Tibial nerve (tissue), 4 donors: ENCODE results near the gene MDP1. TPM values are rescaled to one million over a fixed set of nuclear protein-coding genes. Genes with fewer than 3 reads are reported as not detected.

Source experiments
- DNase-seq, 2 donors: peaks; one replicate each; pipeline ENCODE4 v3.0.0-alpha.2; 2019; ENCODE audit warnings: low spot score in 2 of 2
- H3K27ac ChIP-seq, 4 donors: fragments of 200-600 bp; sonication (generic) in 3 of 4; one replicate each; pipeline ENCODE4 v1.5.1; 2017 to 2019; ENCODE audit warnings: mild to moderate bottlenecking in 1 of 4
- H3K27me3 ChIP-seq, 2 donors: fragments of 200-600 bp; sonication (generic) in 1 of 2; one replicate each; pipeline versions ENCODE4 v1.5.1 to v1.6.0; 2017 to 2019
- H3K36me3 ChIP-seq, 3 donors: fragments of 200-600 bp; sonication (generic); one replicate each; pipeline ENCODE4 v1.5.1; 2018 to 2019
- H3K4me1 ChIP-seq, 4 donors: fragments of 200-600 bp; sonication (generic) in 3 of 4; one replicate each; pipeline ENCODE4 v1.5.1; 2017 to 2019
- H3K4me3 ChIP-seq, 4 donors: fragments of 200-600 bp; sonication (generic) in 3 of 4; one replicate each; pipeline ENCODE4 v1.5.1; 2017 to 2019; ENCODE audit warnings: mild to moderate bottlenecking in 1 of 4, moderate library complexity in 1 of 4
- H3K9me3 ChIP-seq, 4 donors: fragments of 200-600 bp; sonication (generic) in 3 of 4; one replicate each; pipeline ENCODE4 v1.5.1; 2017 to 2019
- EP300 ChIP-seq, 2 donors: sonication (generic); formaldehyde crosslinking; IDR thresholded peaks; one replicate each; pipeline ENCODE4 v1.6.1; 2017; ENCODE audit warnings: antibody characterized with exemption in 2 of 2, mild to moderate bottlenecking in 1 of 2
- POLR2A ChIP-seq, 2 donors: fragments of 450-650 bp; IDR thresholded peaks; one replicate each; pipeline ENCODE4 v1.6.1; 2017; ENCODE audit warnings: antibody characterized with exemption in 2 of 2, mild to moderate bottlenecking in 2 of 2, moderate library complexity in 2 of 2
- WGBS, 2 donors: methylation state at CpG; one replicate each; pipeline ENCODE4 v1.1.5; 2018; 5-methylcytosine and 5-hydroxymethylcytosine counted together
- total RNA-seq, 4 donors: library from RNA; depleted of rRNA; stranded (reverse); fragments of >200 nt; gene quantifications; one replicate each; pipeline ENCODE4 v1.1.0, GENCODE V29; 2016
- TF ChIP-seq, protein P1 (sequence below), 5 experiments: fragments of 200-600 bp in 3 of 5; fragments of 450-650 bp in 2 of 5; sonication (generic) in 3 of 5; IDR thresholded peaks; one replicate each; pipeline ENCODE4 v1.5.1; 2016 to 2019; ENCODE audit warnings: antibody characterized with exemption in 5 of 5, mild to moderate bottlenecking in 3 of 5, moderate library complexity in 2 of 5

The MDP1 gene
- total RNA-seq, 4 donors from 2014 or later, result 16.5 to 48.3 (median 28.9) TPM

DNA sequence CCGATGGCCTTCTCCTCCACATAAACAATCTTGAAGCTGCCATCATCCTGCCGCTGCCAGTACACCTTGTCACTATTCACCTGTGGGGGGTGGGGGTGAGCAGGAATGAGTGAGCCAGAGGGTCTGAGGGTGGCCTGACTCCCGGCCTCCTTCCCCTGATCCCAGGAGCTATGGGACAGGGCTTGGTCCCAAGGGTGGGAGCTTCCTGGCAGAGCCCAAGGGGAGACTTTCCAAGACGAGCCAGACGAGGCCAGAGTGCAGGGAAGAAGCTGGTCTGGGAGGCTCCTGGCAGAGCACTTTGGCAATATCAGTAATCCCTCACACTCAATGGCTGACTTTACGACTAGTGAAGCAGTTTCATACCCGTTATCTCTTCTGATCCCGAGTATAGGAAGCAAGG is 39.6 kb upstream of the MDP1 start:
- Histone ChIP-seq H3K4me1 (peaks cover 0 to 12% (median 0%) of the 10 kb centered on the region in 4 donors), H3K36me3 (peaks cover 0 to 68% (median 0%) of the 10 kb centered on the region in 3 donors), H3K27ac (no peak overlapping the region), H3K4me3 (no peak overlapping the region), H3K27me3 (no peaks in the 10 kb centered on the region), H3K9me3 (no peaks in the 10 kb centered on the region)
- 75 to 88% methylated on average over 8 of the region's 8 CpGs for WGBS, 2 donors
- TF ChIP-seq, protein P1, sequence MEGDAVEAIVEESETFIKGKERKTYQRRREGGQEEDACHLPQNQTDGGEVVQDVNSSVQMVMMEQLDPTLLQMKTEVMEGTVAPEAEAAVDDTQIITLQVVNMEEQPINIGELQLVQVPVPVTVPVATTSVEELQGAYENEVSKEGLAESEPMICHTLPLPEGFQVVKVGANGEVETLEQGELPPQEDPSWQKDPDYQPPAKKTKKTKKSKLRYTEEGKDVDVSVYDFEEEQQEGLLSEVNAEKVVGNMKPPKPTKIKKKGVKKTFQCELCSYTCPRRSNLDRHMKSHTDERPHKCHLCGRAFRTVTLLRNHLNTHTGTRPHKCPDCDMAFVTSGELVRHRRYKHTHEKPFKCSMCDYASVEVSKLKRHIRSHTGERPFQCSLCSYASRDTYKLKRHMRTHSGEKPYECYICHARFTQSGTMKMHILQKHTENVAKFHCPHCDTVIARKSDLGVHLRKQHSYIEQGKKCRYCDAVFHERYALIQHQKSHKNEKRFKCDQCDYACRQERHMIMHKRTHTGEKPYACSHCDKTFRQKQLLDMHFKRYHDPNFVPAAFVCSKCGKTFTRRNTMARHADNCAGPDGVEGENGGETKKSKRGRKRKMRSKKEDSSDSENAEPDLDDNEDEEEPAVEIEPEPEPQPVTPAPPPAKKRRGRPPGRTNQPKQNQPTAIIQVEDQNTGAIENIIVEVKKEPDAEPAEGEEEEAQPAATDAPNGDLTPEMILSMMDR (IDR thresholded peaks at IDR 0.05), result no peak
- no peak for TF ChIP-seq POLR2A (IDR thresholded peaks at IDR 0.05)
- no peak for DNase-seq

DNA sequence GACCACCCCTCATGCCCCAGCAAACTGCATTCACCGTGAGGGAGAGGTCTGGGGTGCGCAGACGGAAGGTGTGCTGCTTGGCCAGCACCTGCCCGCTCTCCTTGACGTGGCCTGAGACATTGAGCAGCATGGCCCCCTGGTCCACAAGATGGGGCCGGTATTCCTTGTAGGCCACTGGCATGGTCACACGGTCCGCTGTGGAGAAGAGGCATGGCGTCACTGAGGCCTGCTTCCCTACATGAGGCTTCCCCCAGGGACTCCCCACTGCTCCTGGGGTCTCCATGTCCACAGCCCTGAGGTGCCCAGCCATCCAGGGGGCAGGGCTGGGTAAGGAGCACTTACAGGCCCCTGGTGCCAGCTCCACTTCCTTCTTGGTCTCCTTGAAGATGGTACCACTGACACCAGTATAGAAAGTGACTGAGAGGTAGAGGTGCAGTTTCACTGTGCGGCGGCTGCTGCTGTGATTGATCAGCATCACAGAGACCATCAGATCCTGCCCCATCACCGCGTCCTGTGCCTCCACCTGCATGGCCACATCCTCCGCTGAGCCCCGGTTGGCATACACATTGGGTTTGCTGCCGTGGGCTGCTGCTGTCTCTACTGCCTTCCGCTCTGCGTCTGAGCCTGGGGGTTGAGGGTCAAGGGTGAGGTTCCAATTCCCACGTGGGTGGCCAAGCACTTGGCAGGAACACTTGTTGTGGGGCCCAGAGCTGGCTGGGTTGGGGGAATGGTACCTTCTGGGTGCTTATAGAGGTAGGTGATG is 38.9 kb upstream of the MDP1 start:
- H3K4me1 ChIP-seq, result peaks cover 0 to 12% (median 0%) of the 10 kb centered on the region in 4 donors
- H3K27me3 ChIP-seq, result no peaks in the 10 kb centered on the region
- WGBS, 2 donors, result 87 to 90% methylated on average over 16 to 19 of the region's 19 CpGs
- peaks cover 0 to 66% (median 0%) of the 10 kb centered on the region in 3 donors for H3K36me3 ChIP-seq
- no peaks in the 10 kb centered on the region for H3K9me3 ChIP-seq
- no peak overlapping the region for H3K4me3 ChIP-seq
- TF ChIP-seq, protein P1 (IDR thresholded peaks at IDR 0.05), result no peak
- TF ChIP-seq EP300 (IDR thresholded peaks at IDR 0.05) (no peak), POLR2A (IDR thresholded peaks at IDR 0.05) (no peak)
- no peak for DNase-seq
- H3K27ac ChIP-seq, result no peak overlapping the region

GRCh38 chr14:24253936-24254335 is 38.1 kb upstream of the MDP1 start:
- Histone ChIP-seq H3K9me3 (no peaks in the 10 kb centered on the region), H3K27ac (no peak overlapping the region), H3K4me3 (no peak overlapping the region), H3K4me1 (peaks cover 0 to 5% (median 0%) of the 10 kb centered on the region in 4 donors), H3K27me3 (no peaks in the 10 kb centered on the region), H3K36me3 (peaks cover 0 to 61% (median 0%) of the 10 kb centered on the region in 3 donors)
- no peak for DNase-seq
- 85 to 88% methylated on average over 7 of the region's 7 CpGs for whole genome bisulfite sequencing, 2 donors
- no peak for TF ChIP-seq POLR2A (IDR thresholded peaks at IDR 0.05)
- TF ChIP-seq, protein P1 (IDR thresholded peaks at IDR 0.05), result no peak
- TF ChIP-seq EP300 (IDR thresholded peaks at IDR 0.05), result no peak

- Histone ChIP-seq H3K36me3 (peaks cover 0 to 56% (median 0%) of the 10 kb centered on the region in 3 donors), H3K27me3 (no peaks in the 10 kb centered on the region), H3K27ac (no peak overlapping the region), H3K4me1 (no peaks in the 10 kb centered on the region), H3K9me3 (no peaks in the 10 kb centered on the region), H3K4me3 (no peak overlapping the region)
- DNase-seq, result no peak
- WGBS, 2 donors, result 80 to 85% methylated on average over 11 of the region's 11 CpGs
- TF ChIP-seq POLR2A (IDR thresholded peaks at IDR 0.05) (no peak), EP300 (IDR thresholded peaks at IDR 0.05) (no peak)
- TF ChIP-seq, protein P1 (IDR thresholded peaks at IDR 0.05), result no peak
Observed at GRCh38 chr14:24252289-24253124, 36.6 kb upstream of the MDP1 start.

GRCh38 chr14:24251880-24252288 is 36.0 kb upstream of the MDP1 start:
- WGBS, 2 donors, result 80 to 93% methylated on average over 1 of the region's 1 CpG
- no peaks in the 10 kb centered on the region for H3K4me1 ChIP-seq
- no peaks in the 10 kb centered on the region for H3K27me3 ChIP-seq
- peaks cover 0 to 56% (median 0%) of the 10 kb centered on the region in 3 donors for H3K36me3 ChIP-seq
- no peak for TF ChIP-seq POLR2A (IDR thresholded peaks at IDR 0.05)
- TF ChIP-seq, protein P1 (IDR thresholded peaks at IDR 0.05), result no peak
- TF ChIP-seq EP300 (IDR thresholded peaks at IDR 0.05), result no peak
- no peaks in the 10 kb centered on the region for H3K9me3 ChIP-seq
- no peak for DNase-seq
- no peak overlapping the region for H3K27ac ChIP-seq
- H3K4me3 ChIP-seq, result no peak overlapping the region
